Endodermal cell (in vitro differentiated cells): ENCODE measurements around the gene FARP2. TPM values are rescaled to one million over a fixed set of nuclear protein-coding genes. Genes with fewer than 3 reads are reported as not detected.

Experiments used
- DNase-seq: peaks from one replicate; pipeline ENCODE4 v3.0.0-alpha.2; 2017
- H3K27ac ChIP-seq: 2 replicates; pipeline ENCODE4 v1.5.1; 2013; ENCODE audit warnings: mild to moderate bottlenecking, low read depth, low read length, moderate library complexity
- H3K27me3 ChIP-seq: 2 replicates; pipeline ENCODE4 v1.6.1; 2013; ENCODE audit warnings: mild to moderate bottlenecking, low read length, moderate library complexity; ENCODE audit not compliant: insufficient read depth, control insufficient read depth, poor library complexity, severe bottlenecking
- H3K36me3 ChIP-seq: 2 replicates; pipeline ENCODE4 v1.7.0; 2013; ENCODE audit warnings: mild to moderate bottlenecking, low read length, moderate library complexity; ENCODE audit not compliant: control insufficient read depth, insufficient read depth
- H3K4me1 ChIP-seq: one replicate; pipeline ENCODE4 v1.7.0; 2013; ENCODE audit warnings: low read length; ENCODE audit not compliant: control insufficient read depth, insufficient read depth
- H3K4me3 ChIP-seq: 2 replicates; pipeline ENCODE4 v1.5.1; 2013; ENCODE audit warnings: mild to moderate bottlenecking, low read length, moderate library complexity
- H3K9ac ChIP-seq: 2 replicates; pipeline ENCODE4 v1.6.1; 2013; ENCODE audit warnings: mild to moderate bottlenecking, low read length, moderate library complexity; ENCODE audit not compliant: poor library complexity, severe bottlenecking; ENCODE audit errors: extremely low read depth
- H3K9me3 ChIP-seq: 2 replicates; pipeline ENCODE4 v1.6.1; 2013; ENCODE audit warnings: mild to moderate bottlenecking, low read length, moderate library complexity; ENCODE audit not compliant: control insufficient read depth
- H3K27ac Mint-ChIP-seq: 2 replicates; pipeline ENCODE4 v1.8.0; 2020; ENCODE audit warnings: mixed read lengths
- H3K27me3 Mint-ChIP-seq: 2 replicates; pipeline ENCODE4 v1.8.0; 2021; ENCODE audit warnings: mild to moderate bottlenecking, mixed read lengths; ENCODE audit not compliant: insufficient read depth
- H3K36me3 Mint-ChIP-seq: 2 replicates; pipeline ENCODE4 v1.8.0; 2020; ENCODE audit warnings: low read depth, mixed read lengths
- H3K4me1 Mint-ChIP-seq: 2 replicates; pipeline ENCODE4 v1.8.0; 2020; ENCODE audit warnings: mixed read lengths
- H3K4me3 Mint-ChIP-seq: 2 replicates; pipeline ENCODE4 v1.8.0; 2020; ENCODE audit warnings: mild to moderate bottlenecking, moderate library complexity, mixed read lengths
- H3K9me3 Mint-ChIP-seq: 2 replicates; pipeline ENCODE4 v1.8.0; 2020; ENCODE audit warnings: mild to moderate bottlenecking, mixed read lengths
- WGBS, 2 experiments: methylation state at CpG; one replicate each; pipeline versions ENCODE4 v1.1.5 to v1.1.7; 2013; ENCODE audit warnings: missing lambda C conversion rate in 2 of 2, mixed read lengths in 1 of 2; ENCODE audit not compliant: insufficient coverage in 1 of 2, insufficient read length in 1 of 2; 5-methylcytosine and 5-hydroxymethylcytosine counted together
- total RNA-seq, 2 donors: library from RNA; stranded (reverse); fragmentation: NEBNext Ultra II Directional in 1 of 2; extraction: Animal tissue kit (Norgen Biotek cat#: 25700) in 1 of 2; gene quantifications; 2 replicates in 1 of 2; 3 replicates in 1 of 2; pipeline ENCODE4 v1.2.1, GENCODE V29; 2021
- TF ChIP-seq, protein P1 (sequence below): fragments of 200-600 bp; sonication (generic); conservative IDR thresholded peaks from 2 replicates; pipeline ENCODE4 v1.5.0; 2021; ENCODE audit warnings: antibody characterized with exemption, mild to moderate bottlenecking

FARP2 gene
- total RNA-seq, 2 donors from 2014 or later, result 36.4 to 51.4 TPM

DNA sequence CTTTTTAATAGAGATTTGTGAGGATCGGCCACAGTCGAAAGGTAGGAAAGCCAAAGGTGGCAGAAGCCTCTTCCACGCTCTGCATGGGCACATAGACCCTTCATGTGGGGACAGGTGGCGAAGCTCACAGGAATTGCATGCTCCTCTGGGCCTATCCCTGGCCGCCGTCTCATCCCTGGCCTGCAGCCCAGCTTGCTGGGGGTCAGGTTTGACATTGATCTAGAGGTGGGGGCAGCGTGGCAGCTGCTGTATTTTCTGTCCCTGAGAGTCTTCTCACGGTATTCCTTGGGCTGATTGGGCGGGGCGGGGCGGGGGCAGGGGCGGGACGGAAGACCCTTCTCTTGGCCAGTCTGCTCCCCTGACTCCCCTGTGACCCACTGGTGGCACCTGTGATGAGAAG, 103.4 kb downstream of the FARP2 start:
- Histone ChIP-seq H3K9ac (no peak overlapping the region), H3K4me1 (no peaks in the 10 kb centered on the region), H3K27me3 (no peaks in the 10 kb centered on the region), H3K4me3 (no peak overlapping the region), H3K27ac (no peak overlapping the region), H3K36me3 (no peaks in the 10 kb centered on the region), H3K9me3 (no peaks in the 10 kb centered on the region)
- no peak overlapping the region for H3K27ac Mint-ChIP-seq
- H3K9me3 Mint-ChIP-seq, result no peaks in the 10 kb centered on the region
- DNase-seq, result no peak
- WGBS, 2 experiments, result 93 to 100% methylated on average over 6 to 13 of the region's 13 CpGs
- H3K36me3 Mint-ChIP-seq, result no peaks in the 10 kb centered on the region
- no peaks in the 10 kb centered on the region for H3K27me3 Mint-ChIP-seq
- H3K4me1 Mint-ChIP-seq, result no peaks in the 10 kb centered on the region
- no peak overlapping the region for H3K4me3 Mint-ChIP-seq
- TF ChIP-seq, protein P1, sequence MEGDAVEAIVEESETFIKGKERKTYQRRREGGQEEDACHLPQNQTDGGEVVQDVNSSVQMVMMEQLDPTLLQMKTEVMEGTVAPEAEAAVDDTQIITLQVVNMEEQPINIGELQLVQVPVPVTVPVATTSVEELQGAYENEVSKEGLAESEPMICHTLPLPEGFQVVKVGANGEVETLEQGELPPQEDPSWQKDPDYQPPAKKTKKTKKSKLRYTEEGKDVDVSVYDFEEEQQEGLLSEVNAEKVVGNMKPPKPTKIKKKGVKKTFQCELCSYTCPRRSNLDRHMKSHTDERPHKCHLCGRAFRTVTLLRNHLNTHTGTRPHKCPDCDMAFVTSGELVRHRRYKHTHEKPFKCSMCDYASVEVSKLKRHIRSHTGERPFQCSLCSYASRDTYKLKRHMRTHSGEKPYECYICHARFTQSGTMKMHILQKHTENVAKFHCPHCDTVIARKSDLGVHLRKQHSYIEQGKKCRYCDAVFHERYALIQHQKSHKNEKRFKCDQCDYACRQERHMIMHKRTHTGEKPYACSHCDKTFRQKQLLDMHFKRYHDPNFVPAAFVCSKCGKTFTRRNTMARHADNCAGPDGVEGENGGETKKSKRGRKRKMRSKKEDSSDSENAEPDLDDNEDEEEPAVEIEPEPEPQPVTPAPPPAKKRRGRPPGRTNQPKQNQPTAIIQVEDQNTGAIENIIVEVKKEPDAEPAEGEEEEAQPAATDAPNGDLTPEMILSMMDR, result no peak

- no peaks in the 10 kb centered on the region for H3K36me3 Mint-ChIP-seq
- no peak overlapping the region for H3K27ac Mint-ChIP-seq
- Histone ChIP-seq H3K27me3 (no peaks in the 10 kb centered on the region), H3K9ac (no peak overlapping the region), H3K27ac (no peak overlapping the region), H3K36me3 (no peaks in the 10 kb centered on the region), H3K4me1 (no peaks in the 10 kb centered on the region), H3K4me3 (no peak overlapping the region), H3K9me3 (no peaks in the 10 kb centered on the region)
- TF ChIP-seq, protein P1, result no peak
- H3K9me3 Mint-ChIP-seq, result no peaks in the 10 kb centered on the region
- H3K4me3 Mint-ChIP-seq, result no peak overlapping the region
- no peaks in the 10 kb centered on the region for H3K4me1 Mint-ChIP-seq
- WGBS, 2 experiments, result 82 to 87% methylated on average over 3 of the region's 3 CpGs
- H3K27me3 Mint-ChIP-seq, result no peaks in the 10 kb centered on the region
- no peak for DNase-seq
Measured at GRCh38 chr2:241460631-241461030, 104.5 kb downstream of the FARP2 start.

DNA sequence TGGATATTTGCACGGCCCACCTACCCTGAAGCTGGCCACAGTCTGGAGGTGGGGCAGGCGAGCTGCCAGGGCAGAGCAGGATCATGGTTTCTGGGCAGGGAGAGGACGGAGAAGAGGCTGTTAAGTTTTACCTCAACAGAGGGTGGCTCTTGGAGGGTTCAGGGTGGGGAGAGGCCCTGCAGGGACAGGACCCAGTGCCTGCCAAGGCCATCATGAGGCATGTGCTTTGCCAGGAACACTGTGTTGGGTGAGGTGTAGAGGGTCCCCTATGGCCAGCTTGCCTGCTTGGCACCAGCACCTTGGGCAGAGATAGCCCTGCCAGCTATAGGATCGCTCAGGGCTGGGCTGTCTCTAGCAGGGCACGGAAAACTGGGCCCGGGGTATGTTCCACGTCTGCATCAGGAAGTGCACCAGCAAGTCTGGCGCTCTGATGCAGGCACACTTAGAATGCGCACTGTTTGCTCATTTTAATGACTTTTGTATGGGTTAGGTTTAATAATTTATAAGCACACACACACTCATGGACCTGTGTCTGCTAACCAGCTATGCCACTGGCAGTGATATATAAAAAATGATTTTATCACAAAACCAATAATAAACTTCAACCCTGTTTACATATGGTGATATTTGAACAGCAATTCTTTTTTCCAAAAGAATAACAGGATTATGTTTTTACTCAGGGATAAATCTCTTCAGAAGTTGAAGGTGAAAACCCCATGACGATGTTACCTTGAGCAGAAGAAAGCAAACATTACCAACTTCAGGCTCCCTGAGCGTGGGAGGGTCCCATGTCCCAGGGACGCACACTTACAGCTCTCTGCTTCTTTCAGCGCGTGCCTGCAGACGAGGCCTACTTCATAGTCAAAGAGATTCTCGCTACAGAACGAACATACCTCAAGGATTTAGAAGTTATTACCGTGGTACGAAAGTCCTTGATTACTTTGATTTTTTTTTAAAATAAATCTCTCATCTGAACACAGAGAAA, 105.9 kb downstream of the FARP2 start:
- Mint-ChIP-seq H3K27me3 (no peaks in the 10 kb centered on the region), H3K9me3 (no peaks in the 10 kb centered on the region), H3K4me1 (no peaks in the 10 kb centered on the region), H3K36me3 (no peaks in the 10 kb centered on the region), H3K27ac (peak overlapping the region; percentile 58), H3K4me3 (no peak overlapping the region)
- Histone ChIP-seq H3K4me1 (no peaks in the 10 kb centered on the region), H3K27me3 (no peaks in the 10 kb centered on the region), H3K9ac (no peak overlapping the region), H3K36me3 (no peaks in the 10 kb centered on the region), H3K27ac (no peak overlapping the region), H3K9me3 (no peaks in the 10 kb centered on the region), H3K4me3 (no peak overlapping the region)
- TF ChIP-seq, protein P1, result no peak
- DNase-seq, result no peak
- WGBS, 2 experiments, result 92 to 95% methylated on average over 14 to 19 of the region's 19 CpGs
